Stimulated activated CD8-positive, alpha-beta memory T cell treated with anti-CD3 and anti-CD28 coated beads, Interleukin-4, amount 100 ng/mL, for 24 hours (primary cell): ENCODE measurements around the gene CASZ1.

ENCODE experiments used
- DNase-seq: peaks from one replicate; pipeline ENCODE4 v3.0.0-alpha.2; 2020; ENCODE audit warnings: low read depth

The CASZ1 gene

GRCh38 chr1:10793129-10793651 lies 3.3 kb downstream of the CASZ1 start:
- DNase-seq: no peak

- no peak for DNase-seq
These were observed 5.1 kb downstream of the CASZ1 start for GRCh38 chr1:10791105-10791951.

GRCh38 chr1:10789803-10790702 lies 6.4 kb downstream of the CASZ1 start:
- DNase-seq: no peak

GRCh38 chr1:10789047-10789791 lies 7.2 kb downstream of the CASZ1 start:
- DNase-seq: no peak

DNA sequence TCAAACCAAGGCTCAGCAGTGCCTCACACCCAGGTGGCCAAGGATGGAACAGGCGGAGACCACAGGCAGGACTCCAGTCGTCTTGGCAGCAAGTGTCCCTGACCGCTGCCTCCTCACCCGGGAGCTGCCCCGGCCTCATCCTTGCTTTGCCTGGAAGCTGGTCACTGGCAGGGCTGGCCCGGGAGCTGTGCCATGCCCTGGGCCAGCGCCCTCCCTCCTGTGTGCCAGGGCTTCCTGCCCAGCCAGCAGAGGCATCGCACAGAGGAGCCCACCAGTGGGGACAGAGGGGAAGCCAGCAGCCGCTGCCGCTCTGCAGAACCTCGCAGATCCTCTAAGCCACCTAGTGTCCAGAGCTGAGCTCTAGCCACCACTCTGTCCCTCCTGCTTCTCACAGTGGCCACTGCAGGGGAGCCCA lies 7.8 kb downstream of the CASZ1 start:
- no peak for DNase-seq

- DNase-seq: no peak
These were observed 9.2 kb downstream of the CASZ1 start for GRCh38 chr1:10787286-10787685.

GRCh38 chr1:10785728-10786638 lies 10.5 kb downstream of the CASZ1 start:
- no peak for DNase-seq

GRCh38 chr1:10784998-10785727 lies 11.3 kb downstream of the CASZ1 start:
- DNase-seq: no peak

DNA sequence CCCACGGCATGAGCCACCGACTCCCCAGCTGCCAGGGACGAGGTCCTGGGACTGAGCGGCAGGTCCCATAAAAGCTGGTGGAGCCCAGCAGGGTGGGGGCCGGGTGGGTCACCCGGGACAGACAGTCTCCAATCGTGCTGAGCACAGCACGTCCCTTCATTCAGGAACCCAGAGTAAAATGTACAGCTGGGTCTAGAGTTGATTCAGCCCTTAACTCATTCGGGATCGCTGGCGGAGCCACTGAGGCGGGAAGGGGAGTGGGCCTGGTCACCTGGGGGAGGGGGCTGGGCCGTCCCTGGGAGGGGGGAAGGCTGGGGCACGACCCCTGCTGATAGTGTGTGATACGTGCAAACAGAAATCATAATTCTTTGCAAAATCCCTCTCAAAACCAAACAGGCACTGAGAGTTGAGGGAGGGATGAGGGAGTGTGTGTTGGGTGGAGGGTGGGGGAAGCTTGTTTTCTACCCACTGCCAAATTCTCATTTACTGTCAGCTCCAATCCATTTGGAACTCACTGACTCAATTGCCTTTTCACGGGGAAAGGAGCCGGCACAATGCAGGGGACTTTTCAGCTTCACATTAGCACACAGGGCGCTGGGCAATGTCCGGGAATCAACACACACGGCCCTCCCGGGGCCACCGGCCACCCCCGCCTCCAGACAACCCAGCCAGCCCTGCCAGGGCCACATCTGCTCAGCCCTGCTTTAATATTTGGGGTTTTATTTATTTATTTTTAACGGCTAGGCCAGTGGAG lies 13.8 kb downstream of the CASZ1 start:
- no peak for DNase-seq

- DNase-seq: no peak
These were observed 15.3 kb downstream of the CASZ1 start for GRCh38 chr1:10781137-10781536.

GRCh38 chr1:10779841-10780240 lies 16.6 kb downstream of the CASZ1 start:
- DNase-seq: no peak

GRCh38 chr1:10779201-10779600 lies 17.2 kb downstream of the CASZ1 start:
- no peak for DNase-seq

GRCh38 chr1:10778640-10779039 lies 17.8 kb downstream of the CASZ1 start:
- DNase-seq: no peak

DNA sequence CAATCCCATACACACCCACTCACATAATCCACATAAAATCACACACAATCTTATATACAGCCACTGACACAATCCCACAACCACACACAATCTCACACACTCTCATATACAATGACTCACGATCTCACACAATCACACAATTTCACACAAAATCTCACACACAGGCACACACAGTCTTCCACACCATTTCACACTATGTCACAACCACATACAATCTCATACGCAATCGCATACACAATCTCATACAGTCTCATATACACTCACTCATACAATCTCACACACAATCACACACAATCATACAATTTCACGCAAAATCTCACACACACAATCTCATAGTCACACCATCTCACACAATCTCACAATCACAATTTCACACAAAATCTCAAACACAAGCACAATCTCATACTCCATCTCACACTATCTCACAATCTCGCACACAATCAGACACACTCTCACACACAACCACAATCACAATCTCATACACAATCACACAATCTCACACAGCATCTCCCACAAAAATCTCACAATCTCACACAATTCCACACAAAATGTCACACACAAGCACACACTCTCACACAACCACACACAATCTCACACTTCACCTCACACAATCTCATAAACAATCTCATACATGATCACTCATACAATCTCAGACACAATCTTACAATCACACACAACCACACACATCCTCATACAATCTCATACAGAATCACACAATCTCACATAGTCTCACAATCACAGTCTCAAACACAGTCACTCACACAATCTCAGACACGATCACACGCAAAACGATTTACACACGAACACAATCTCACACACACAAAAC lies 18.5 kb downstream of the CASZ1 start:
- DNase-seq: no peak

DNA sequence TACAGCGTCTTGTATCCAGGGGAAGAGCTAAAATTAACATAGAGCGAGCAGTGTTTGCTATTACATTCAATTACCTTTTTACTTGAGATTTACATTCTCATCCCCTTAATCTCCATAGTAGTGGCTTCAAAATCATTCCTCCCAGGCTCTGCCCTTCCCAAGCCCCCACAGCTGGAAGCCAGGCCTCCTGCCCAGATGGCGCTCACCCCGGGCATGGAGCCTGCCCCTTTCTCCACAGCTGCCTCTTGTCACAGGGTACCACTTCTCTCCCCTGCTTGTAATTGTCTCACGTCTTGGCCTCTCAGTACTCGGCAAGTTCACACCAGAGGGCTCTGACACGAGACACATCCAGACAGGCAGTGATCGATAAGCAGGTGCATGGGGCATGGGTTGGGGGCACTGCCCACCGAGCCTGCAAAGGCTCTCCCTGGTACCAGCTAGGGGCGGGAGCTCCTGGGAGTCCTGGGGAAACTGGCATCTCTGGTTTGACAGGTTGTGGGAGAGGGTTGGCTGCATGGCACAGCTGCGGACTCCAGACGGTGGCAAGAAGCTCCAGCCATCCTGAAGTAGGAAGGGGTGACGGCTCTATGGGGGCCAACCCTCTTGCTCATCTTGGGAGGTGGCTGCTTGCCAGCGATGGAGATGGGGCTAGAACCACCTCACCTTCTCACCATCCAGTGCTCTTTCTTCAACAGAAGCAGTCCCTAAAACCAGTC lies 20.1 kb downstream of the CASZ1 start:
- no peak for DNase-seq

DNA sequence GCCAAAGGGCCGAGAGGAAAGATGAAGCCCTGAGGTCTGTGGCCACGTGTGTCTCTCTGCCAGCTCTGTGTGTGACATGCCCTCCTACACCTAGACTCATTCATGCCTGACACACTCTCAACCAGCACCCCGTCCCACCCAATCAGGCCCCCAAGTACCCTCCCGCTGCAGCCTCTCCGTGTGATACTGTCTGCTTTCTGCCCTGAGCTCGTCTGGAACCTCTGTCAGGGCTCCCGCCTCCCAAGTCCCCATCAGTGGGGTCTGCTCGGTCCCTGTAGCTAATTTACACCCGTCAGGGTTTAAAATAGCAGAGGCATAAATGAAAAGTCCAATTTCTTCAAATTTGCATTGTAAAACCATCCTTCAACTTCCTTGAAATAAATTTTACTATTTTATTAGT lies 20.7 kb downstream of the CASZ1 start:
- no peak for DNase-seq

DNA sequence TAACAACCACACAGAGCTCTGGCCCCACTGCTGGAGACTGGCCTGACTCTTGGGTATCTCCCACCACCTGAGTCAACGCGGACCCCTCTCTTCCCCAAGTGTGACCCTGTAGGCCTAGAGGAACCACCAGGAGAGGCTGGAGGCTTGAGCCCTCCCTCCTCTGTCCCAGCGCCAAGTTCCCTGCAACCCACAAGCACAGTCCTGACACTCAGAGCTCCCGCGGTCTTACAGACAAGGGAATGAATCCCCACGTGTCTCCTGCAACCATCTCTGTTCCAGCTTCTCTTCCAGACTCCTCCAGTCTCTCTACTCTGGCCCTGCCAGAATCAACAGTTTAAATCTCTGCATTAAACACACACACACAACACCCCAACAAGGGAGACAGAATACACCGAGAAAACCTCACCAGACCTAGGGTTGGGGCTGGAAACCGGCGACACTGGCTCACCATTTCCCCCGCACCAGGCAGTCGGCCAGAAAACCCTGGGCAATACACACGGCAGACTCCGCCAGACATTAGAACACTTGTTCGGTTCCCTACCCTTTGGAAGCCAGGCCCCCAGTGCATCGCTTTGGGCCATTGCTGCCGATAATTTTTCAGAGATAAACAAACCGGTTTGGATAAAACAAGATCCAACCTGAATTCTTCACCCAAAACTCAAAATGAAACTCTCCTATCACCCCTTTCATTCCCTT lies 21.7 kb downstream of the CASZ1 start:
- DNase-seq: no peak
